K562 (cell line): ENCODE results near the gene AHCYL2. TPM values are rescaled to one million over a fixed set of nuclear protein-coding genes. Genes with fewer than 3 reads are reported as not detected.

Experiments used
- ATAC-seq: fragments of 200-7000 bp; cut with Tn5 transposase; 3 replicates; pipeline ENCODE4 v1.9.1; 2020; ENCODE audit warnings: moderate library complexity
- BruUV-seq: library from RNA; stranded (reverse); fragments of 400-500 nt; replicated peaks from 2 replicates; lab custom pipeline; 2021; lab: Mats Ljungman, UMichigan
- CTCF ChIA-PET: fragments of 300-600 bp; formaldehyde crosslinking; extraction: SDS; loops from one replicate; lab custom pipeline; 2021; ENCODE audit warnings: low intra/inter-chr PET ratio; lab: Yijun Ruan, JAX
- POLR2A ChIA-PET: fragments of 300-600, 350-650 bp; sonication (Branson Sonifier 250); formaldehyde crosslinking; extraction: SDS; loops from one replicate; lab custom pipeline; 2021; ENCODE audit warnings: antibody characterized with exemption, inconsistent platforms; lab: Yijun Ruan, JAX
- DNase-seq, 4 experiments: peaks; one replicate each; pipeline versions ENCODE4 v3.0.0 to v3.0.0-alpha.2; 2011 to 2018; ENCODE audit warnings: low spot score in 3 of 4, mixed read lengths in 3 of 4; ENCODE audit errors: extremely low read depth in 1 of 4
- FAIRE-seq: peaks from 2 replicates; lab custom pipeline; 2011; peaks lifted over from hg19 to GRCh38; lab: Jason Lieb, UNC
- H2AFZ ChIP-seq: 2 replicates; pipeline ENCODE4 v1.6.0; 2011; ENCODE audit warnings: low read depth, low read length, control low read depth, inconsistent platforms
- H3K27ac ChIP-seq: fragments of 200-600 bp; 3 replicates; pipeline ENCODE4 v1.8.0; 2011; ENCODE audit warnings: low read depth, mild to moderate bottlenecking, control low read depth, inconsistent platforms, low read length, moderate library complexity, mixed read lengths; ENCODE audit errors: extremely low read depth
- H3K27me3 ChIP-seq, 2 experiments: fragments of 300-600 bp in 1 of 2; 2 replicates in 1 of 2; 3 replicates in 1 of 2; pipeline versions ENCODE4 v1.6.0 to v1.8.0; 2011; ENCODE audit warnings: inconsistent platforms in 2 of 2, low read length in 2 of 2, mild to moderate bottlenecking in 1 of 2, mixed read lengths in 1 of 2, moderate library complexity in 1 of 2; ENCODE audit not compliant: control insufficient read depth in 2 of 2, insufficient read depth in 2 of 2
- H3K36me3 ChIP-seq: fragments of 300-600 bp; 3 replicates; pipeline ENCODE4 v1.8.0; 2011; ENCODE audit warnings: mild to moderate bottlenecking, low read length, inconsistent platforms; ENCODE audit not compliant: control insufficient read depth, insufficient read depth
- H3K4me1 ChIP-seq, 2 experiments: fragments of 200-600 bp in 1 of 2; replicated peaks in 1 of 2; 2 replicates in 1 of 2; 3 replicates in 1 of 2; pipeline versions ENCODE4 v1.5.1 to v1.8.0; 2011; ENCODE audit warnings: inconsistent platforms in 2 of 2, low read length in 2 of 2, mild to moderate bottlenecking in 1 of 2, mixed read lengths in 1 of 2, moderate library complexity in 1 of 2; ENCODE audit not compliant: control insufficient read depth in 2 of 2, insufficient read depth in 2 of 2
- H3K4me2 ChIP-seq: 2 replicates; pipeline ENCODE4 v1.6.1; 2011; ENCODE audit warnings: low read length, control low read depth, inconsistent platforms, mixed read lengths; ENCODE audit not compliant: insufficient read depth
- H3K4me3 ChIP-seq: fragments of 200-600 bp; sonication (generic), shearing (Covaris generic); 2 replicates; pipeline ENCODE4 v1.5.1; 2016; ENCODE audit warnings: control low read depth, inconsistent platforms
- H3K79me2 ChIP-seq: fragments of 200-600 bp; 3 replicates; pipeline ENCODE4 v1.8.0; 2011; ENCODE audit warnings: low read length, inconsistent platforms; ENCODE audit not compliant: control insufficient read depth, insufficient read depth
- H3K9ac ChIP-seq, 2 experiments: 2 replicates each; pipeline versions ENCODE4 v1.6.0 to v1.6.1; 2011; ENCODE audit warnings: low read depth in 2 of 2, low read length in 2 of 2, control low read depth in 1 of 2, inconsistent platforms in 1 of 2, mild to moderate bottlenecking in 1 of 2, mixed read lengths in 1 of 2; ENCODE audit not compliant: insufficient read depth in 1 of 2
- H3K9me1 ChIP-seq: one replicate; pipeline ENCODE4 v1.6.0; 2011; ENCODE audit warnings: inconsistent platforms, mild to moderate bottlenecking, low read length, moderate library complexity; ENCODE audit not compliant: control insufficient read depth, insufficient read depth
- H3K9me3 ChIP-seq: replicated peaks from 2 replicates; pipeline ENCODE4 v1.5.1; 2011; ENCODE audit warnings: low read depth, low read length, inconsistent platforms; ENCODE audit not compliant: control insufficient read depth, insufficient read depth
- H4K20me1 ChIP-seq: replicated peaks from 2 replicates; pipeline ENCODE4 v1.6.1; 2011; ENCODE audit warnings: low read length, inconsistent platforms, mixed read lengths; ENCODE audit not compliant: control insufficient read depth, insufficient read depth
- ATF3 ChIP-seq, 2 experiments: fragments of 450-650 bp in 1 of 2; sonication (generic) in 1 of 2; formaldehyde crosslinking in 1 of 2; IDR thresholded peaks in 1 of 2; conservative IDR thresholded peaks in 1 of 2; 2 replicates each; pipeline versions ENCODE4 v1.6.1 to v1.8.1; 2016 to 2023; ENCODE audit warnings: mild to moderate bottlenecking in 2 of 2, moderate library complexity in 2 of 2, inconsistent platforms in 1 of 2, missing genetic modification reagents in 1 of 2
- BRD4 ChIP-seq: fragments of 200-600 bp; sonication (generic); IDR thresholded peaks from 2 replicates; pipeline ENCODE4 v1.6.1; 2017; ENCODE audit warnings: inconsistent platforms
- CCNT2 ChIP-seq: IDR thresholded peaks from 2 replicates; pipeline ENCODE4 v1.6.1; 2011; ENCODE audit warnings: borderline replicate concordance, low read depth, mild to moderate bottlenecking, moderate library complexity, mixed read lengths, low read length; ENCODE audit not compliant: insufficient read length; ENCODE audit errors: extremely low read depth
- CREB1 ChIP-seq, 2 experiments: sonication (generic) in 1 of 2; formaldehyde crosslinking in 1 of 2; IDR thresholded peaks; 2 replicates each; pipeline versions ENCODE4 v1.6.1 to v1.8.0; 2012 to 2022; ENCODE audit warnings: inconsistent platforms in 1 of 2, mild to moderate bottlenecking in 1 of 2, missing genetic modification reagents in 1 of 2, moderate library complexity in 1 of 2
- ETS1 ChIP-seq: conservative IDR thresholded peaks from 2 replicates; pipeline ENCODE4 v1.6.1; 2011; ENCODE audit warnings: low read depth, mild to moderate bottlenecking, low read length; ENCODE audit not compliant: control insufficient read depth
- FOXK1 ChIP-seq: sonication (generic); formaldehyde crosslinking; IDR thresholded peaks from 2 replicates; pipeline ENCODE4 v1.8.0; 2022; ENCODE audit warnings: missing genetic modification reagents, mild to moderate bottlenecking, borderline replicate concordance
- HNRNPL ChIP-seq: fragments of 200-400 bp; formaldehyde crosslinking; IDR thresholded peaks from 2 replicates; pipeline ENCODE4 v1.6.1; 2017; ENCODE audit warnings: low read depth, mild to moderate bottlenecking, low read length
- NCOA4 ChIP-seq: fragments of 450-650 bp; IDR thresholded peaks from 2 replicates; pipeline ENCODE4 v1.6.1; 2018; ENCODE audit warnings: mild to moderate bottlenecking; ENCODE audit not compliant: partially characterized antibody
- NEUROD1 ChIP-seq: fragments of 150-350 bp; IDR thresholded peaks from 2 replicates; pipeline ENCODE4 v1.6.1; 2014; ENCODE audit warnings: borderline replicate concordance, low read length, low read depth; ENCODE audit not compliant: partially characterized antibody
- RAD21 ChIP-seq, 2 experiments: fragments of 250-450 bp in 1 of 2; fragments of 450-650 bp in 1 of 2; sonication (Bioruptor Pico) in 1 of 2; formaldehyde crosslinking in 1 of 2; IDR thresholded peaks in 1 of 2; conservative IDR thresholded peaks in 1 of 2; 2 replicates each; pipeline versions ENCODE4 v1.4.0 to v1.8.0; 2020 to 2022; ENCODE audit warnings: mild to moderate bottlenecking in 2 of 2, moderate library complexity in 1 of 2
- SLC30A9 ChIP-seq: fragments of 250-450 bp; sonication (Bioruptor Pico); IDR thresholded peaks from 2 replicates; pipeline ENCODE4 v1.8.0; 2022; ENCODE audit warnings: mild to moderate bottlenecking, moderate library complexity
- SMAD3 ChIP-seq: fragments of 450-650 bp; formaldehyde crosslinking; conservative IDR thresholded peaks from 2 replicates; pipeline ENCODE4 v1.4.0; 2020; ENCODE audit warnings: mild to moderate bottlenecking
- SMC3 ChIP-seq: conservative IDR thresholded peaks from 2 replicates; pipeline ENCODE4 v1.6.1; 2011; ENCODE audit warnings: low read depth, low read length, improper control_type of control experiment; ENCODE audit not compliant: insufficient read depth
- ZNF23 ChIP-seq: fragments of 250-450 bp; sonication (Bioruptor Pico); IDR thresholded peaks from 2 replicates; pipeline ENCODE4 v1.4.0; 2020; ENCODE audit warnings: mild to moderate bottlenecking
- ZNF561 ChIP-seq: fragments of 450-650 bp; formaldehyde crosslinking; conservative IDR thresholded peaks from 2 replicates; pipeline ENCODE4 v1.4.0; 2020; ENCODE audit warnings: mild to moderate bottlenecking, moderate library complexity
- WGBS: fragments of 100-300 bp; shearing (Covaris generic); methylation state at CpG from one replicate; pipeline ENCODE4 v1.1.6; 2016; ENCODE audit warnings: low coverage, mixed read lengths; ENCODE audit not compliant: insufficient coverage; ENCODE audit errors: missing lambda C conversion rate; 5-methylcytosine and 5-hydroxymethylcytosine counted together
- in situ Hi-C: fragments of 300-500 bp; cut with MboI; formaldehyde crosslinking; loops from 4 replicates; pipeline ENCODE4 v1.15.0; 2018; ENCODE audit warnings: inconsistent platforms, mixed read lengths
- intact Hi-C: fragments of 100-400 bp; cut with micrococcal nuclease; formaldehyde crosslinking; loops from 2 replicates; pipeline ENCODE4 v1.14.2; 2022
- polyA plus RNA-seq, 8 experiments: library from polyadenylated mRNA; depleted of rRNA in 4 of 8; stranded (reverse) in 5 of 8; unstranded in 3 of 8; fragments of >200 nt; fragmentation: Nextera tagmentation in 2 of 8; fragmentation: Illumina TruSeq in 1 of 8; extraction: Ambion mirVana in 2 of 8; extraction: Trizol in 1 of 8; gene quantifications; 2 replicates each; pipeline versions ENCODE4 v1.2.1 to v1.2.3, GENCODE V29; 2011 to 2014; ENCODE audit warnings: inconsistent platforms in 1 of 8, missing spikeins in 1 of 8
- total RNA-seq, 7 experiments: library from RNA; depleted of rRNA in 6 of 7; stranded (reverse); fragments of >200 nt in 6 of 7; fragmentation: Illumina TruSeq in 2 of 7; extraction: Trizol in 2 of 7; gene quantifications; 2 replicates each; pipeline versions ENCODE4 v1.2.1 to v1.2.3, GENCODE V29; 2011 to 2021; ENCODE audit warnings: low replicate concordance in 1 of 7

Gene AHCYL2
- total and polyA plus RNA-seq, 9 of the 15 experiments (the other 6 are each of a cell fraction or from before 2014, with no cell fraction given): 0.93 to 10.5 (median 5.2) TPM

- H3K9me1 ChIP-seq: no peaks in the 10 kb centered on the region
- no peak overlapping the region for H3K4me3 ChIP-seq
- H2AFZ ChIP-seq: no peak overlapping the region
- no peaks in the 10 kb centered on the region for H4K20me1 ChIP-seq
- ATAC-seq: no peak
- POLR2A ChIA-PET: interaction anchor here (0.7 to 3.6 kb wide), 8 partner anchors 11 to 1063 kb away, joined by 3 to 12 read pairs (median 3); no protein-coding TSS in a partner anchor
- H3K27ac ChIP-seq: no peak overlapping the region
- DNase-seq: no peak
- H3K9ac ChIP-seq: no peak overlapping the region
- 21% methylated on average over 2 of the region's 2 CpGs for WGBS
- CTCF ChIA-PET: no interaction called here
- no peak for FAIRE-seq
- H3K36me3 ChIP-seq: no peaks in the 10 kb centered on the region
- no peaks in the 10 kb centered on the region for H3K27me3 ChIP-seq
- no peaks in the 10 kb centered on the region for H3K9me3 ChIP-seq
- H3K4me2 ChIP-seq: no peak overlapping the region
- no peaks in the 10 kb centered on the region for H3K4me1 ChIP-seq
- no TSS peak for BruUV-seq
- in situ Hi-C loops: no loop called here
- intact Hi-C loops: no loop called here
- TF ChIP-seq NCOA4 (no peak), BRD4 (no peak), HNRNPL (no peak), SLC30A9 (CRISPR knock-in tag) (no peak), NEUROD1 (no peak), SMAD3 (no peak), ZNF561 (no peak), SMC3 (no peak), RAD21 (CRISPR knock-in tag; conservative IDR thresholded peaks at IDR 0.05 in 1 of 2, IDR thresholded peaks at IDR 0.05 in 1 of 2) (no peak), ZNF23 (CRISPR knock-in tag) (no peak), ETS1 (no peak), FOXK1 (CRISPR knock-in tag) (no peak), CREB1 (IDR thresholded peaks at IDR 0.05) (no peak), CREB1 (CRISPR knock-in tag; IDR thresholded peaks at IDR 0.05) (no peak), CCNT2 (no peak), ATF3 (IDR thresholded peaks at IDR 0.05) (no peak), ATF3 (CRISPR knock-in tag; conservative IDR thresholded peaks at IDR 0.05) (no peak)
- TF ChIP-seq, all 486 proteins: peak for 0
- no peaks in the 10 kb centered on the region for H3K79me2 ChIP-seq
Observed at GRCh38 chr7:129387537-129387936, 162.7 kb downstream of the AHCYL2 start.
